Renal cortical epithelial cell (primary cell): ENCODE measurements around the gene SPTSSA. TPM values are rescaled to one million over a fixed set of nuclear protein-coding genes. Genes with fewer than 3 reads are reported as not detected.
A peak's percentile ranks its signal among the peaks of the same experiment; 100 is the strongest.
"Not testable (repeated sequence)": the region's sequence is repeated elsewhere in the genome, so short reads cannot be mapped to it uniquely, and the experiment has no call there.

Experiments
- DNase-seq: peaks from one replicate; pipeline ENCODE4 v3.0.0-alpha.2; 2011; ENCODE audit warnings: low read depth
- total RNA-seq: library from RNA; depleted of rRNA; stranded (reverse); fragments of >200 nt; gene quantifications from 2 replicates; pipeline ENCODE4 v1.2.3, GENCODE V29; 2014

SPTSSA gene, protein sequence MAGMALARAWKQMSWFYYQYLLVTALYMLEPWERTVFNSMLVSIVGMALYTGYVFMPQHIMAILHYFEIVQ
- 10.9 and 19.8 TPM in 2 replicates for total RNA-seq

DNA sequence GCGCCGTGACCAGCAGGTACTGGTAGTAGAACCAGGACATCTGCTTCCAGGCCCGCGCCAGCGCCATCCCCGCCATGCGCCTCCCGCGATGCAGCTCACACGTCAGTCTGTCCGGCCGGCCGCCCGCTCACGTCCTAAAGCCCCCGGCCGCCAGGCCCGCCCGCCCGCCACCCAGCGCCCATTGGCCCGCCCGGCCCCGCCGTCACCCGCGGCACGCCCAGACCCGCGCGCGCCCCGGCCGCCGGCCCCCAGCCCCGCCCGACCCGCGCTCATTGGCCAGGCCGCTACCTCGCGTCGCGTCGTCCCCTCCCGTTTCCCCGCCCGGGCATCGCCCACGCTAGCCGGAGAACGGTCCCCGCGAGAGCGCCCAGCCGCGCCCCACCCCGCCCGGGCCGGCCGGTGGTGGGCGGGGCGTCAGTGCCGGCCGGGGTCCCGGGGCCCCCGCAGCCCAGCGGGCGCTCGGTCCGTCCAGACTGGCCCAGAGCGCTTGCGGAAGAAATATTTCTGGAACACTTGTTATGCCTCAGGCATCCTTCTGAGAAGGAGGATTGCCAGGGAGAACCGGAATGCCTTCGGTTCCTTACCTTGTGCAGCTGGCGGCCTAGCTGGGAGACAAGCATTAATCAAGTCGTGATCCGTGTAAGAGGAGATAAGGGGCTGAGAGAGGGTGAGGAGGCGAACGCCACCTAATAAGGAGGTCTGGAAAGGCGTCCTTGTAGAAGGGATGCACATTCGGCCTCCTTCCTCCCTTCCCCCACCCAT, at the start of gene SPTSSA:
TSS of gene SPTSSA (minus strand) at position 109 of the 762 bp plus-strand sequence. CDS start at position 76, 33 bp downstream.
- DNase-seq: peak; percentile 65

DNA sequence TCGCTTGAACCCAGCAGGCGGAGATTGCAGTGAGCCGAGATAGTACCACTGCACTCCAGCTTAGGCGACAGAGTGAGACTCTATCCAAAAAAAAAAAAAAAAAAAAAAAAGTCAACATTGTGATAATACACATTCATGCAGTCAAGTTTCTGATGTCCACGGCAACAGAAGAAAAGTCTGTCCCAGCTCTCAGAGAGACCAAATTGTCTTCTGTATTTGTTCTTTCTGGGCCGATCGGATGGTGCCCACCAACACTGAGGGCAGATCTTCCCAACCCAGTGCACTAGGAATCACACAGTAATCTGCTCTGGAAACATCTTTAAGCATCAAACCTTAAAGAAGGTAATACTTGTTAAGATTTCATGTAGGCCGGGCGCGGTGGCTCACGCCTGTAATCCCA, 45.8 kb upstream of the SPTSSA start:
- no peak for DNase-seq

DNA sequence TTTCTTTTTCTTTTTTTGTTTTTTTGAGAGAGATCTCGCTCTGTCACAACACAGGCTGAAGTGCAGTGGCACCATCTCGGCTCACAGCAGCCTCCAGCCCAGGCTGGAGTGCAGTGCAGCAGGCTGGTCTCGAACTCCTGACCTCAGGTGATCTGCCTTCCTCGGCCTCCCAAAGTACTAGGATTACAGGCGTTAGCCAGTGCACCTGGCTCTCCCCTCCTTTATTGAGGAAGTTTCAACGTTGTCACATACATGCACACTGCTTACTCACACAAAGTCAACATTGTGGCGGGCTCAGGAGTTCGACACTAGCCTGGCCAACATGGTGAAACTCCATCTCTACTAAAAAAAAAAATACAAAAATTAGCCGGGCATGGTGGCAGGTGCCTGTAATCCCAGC, 45.4 kb upstream of the SPTSSA start:
- no peak for DNase-seq

DNA sequence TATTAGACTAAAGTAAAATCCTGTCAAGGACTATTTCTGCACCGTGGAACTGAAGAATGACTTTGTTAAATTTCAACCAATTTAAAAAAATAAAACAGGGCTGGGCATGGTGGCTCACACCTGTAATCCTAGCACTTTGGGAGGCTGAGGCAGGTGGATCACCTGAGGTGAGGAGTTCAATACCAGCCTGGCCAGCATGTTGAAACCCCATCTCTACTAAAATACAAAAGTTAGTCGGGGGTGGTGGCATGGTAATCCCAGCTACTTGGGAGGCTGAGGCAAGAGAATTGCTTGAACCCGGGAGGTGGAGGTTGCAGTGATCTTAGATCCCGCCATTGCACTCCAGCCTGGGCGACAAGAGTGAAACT, 43.1 kb upstream of the SPTSSA start:
- not testable (repeated sequence) for DNase-seq

DNA sequence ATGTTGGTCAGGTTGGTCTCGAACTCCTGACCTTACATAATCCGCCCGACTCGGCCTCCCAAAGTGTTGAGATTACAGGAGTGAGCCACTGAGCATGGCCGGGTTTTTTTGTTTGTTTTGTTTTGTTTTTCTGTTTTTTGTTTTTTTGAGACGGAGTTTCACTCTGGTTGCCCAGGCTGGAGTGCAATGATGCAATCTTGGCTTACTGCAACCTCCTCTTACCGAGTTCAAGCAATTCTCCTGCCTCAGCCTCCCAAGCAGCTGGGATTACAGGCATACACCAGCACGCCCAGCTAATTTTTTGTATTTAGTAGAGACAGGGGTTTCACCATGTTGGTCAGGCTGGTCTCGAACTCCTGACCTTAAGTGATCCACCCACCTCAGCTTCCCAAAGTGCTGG, 42.0 kb upstream of the SPTSSA start:
- DNase-seq: not testable (repeated sequence)

DNA sequence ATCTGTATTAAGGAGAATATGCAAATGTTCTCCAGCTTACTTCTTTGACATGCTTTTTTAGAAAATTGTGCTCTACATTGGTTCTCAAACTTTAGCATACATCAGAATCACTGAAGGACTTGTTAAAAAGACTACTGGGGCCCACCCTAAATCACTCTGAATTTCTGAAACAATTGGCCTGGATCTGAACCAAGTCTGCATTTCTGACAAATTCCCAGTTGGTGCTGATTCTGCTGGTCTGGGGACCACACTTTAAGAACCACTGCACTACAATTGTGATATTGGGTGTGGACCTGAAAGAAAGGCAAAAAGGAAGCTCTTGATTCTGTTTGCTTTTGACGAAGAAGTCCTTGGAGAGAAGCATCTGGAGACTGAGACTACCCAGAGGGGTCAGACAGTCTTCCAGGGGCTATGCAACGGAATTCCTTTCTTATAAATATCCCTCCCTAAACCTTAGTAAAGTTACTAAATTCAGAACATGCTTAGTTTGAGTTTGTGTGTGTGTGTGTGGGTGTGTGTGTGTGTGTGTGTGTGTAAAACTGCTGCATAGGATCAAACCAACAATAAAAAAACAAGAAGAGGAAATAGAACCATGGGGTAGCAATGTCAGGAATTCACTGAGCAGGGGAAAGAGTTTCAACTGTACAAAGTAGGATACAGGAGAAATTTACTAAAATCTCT, 40.6 kb upstream of the SPTSSA start:
- DNase-seq: no peak

DNA sequence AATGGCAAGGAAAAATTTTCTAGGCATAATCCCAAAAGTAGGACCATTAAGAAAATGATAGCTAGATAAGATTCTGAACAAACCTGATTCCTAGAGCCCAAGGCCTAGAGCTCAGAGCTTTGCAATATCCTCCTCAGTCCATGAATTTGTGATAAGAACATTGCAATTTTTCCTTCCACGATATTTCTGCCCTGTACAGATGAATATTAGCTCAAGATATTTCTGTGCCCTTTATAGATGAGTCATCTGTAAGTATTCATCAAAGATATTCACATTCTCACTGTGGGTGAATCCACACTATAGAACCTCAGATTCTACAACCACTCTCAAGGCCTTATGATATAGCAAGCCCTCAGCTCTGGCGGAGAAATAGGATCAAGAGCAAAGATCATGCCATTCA, 40.0 kb upstream of the SPTSSA start:
- DNase-seq: no peak

DNA sequence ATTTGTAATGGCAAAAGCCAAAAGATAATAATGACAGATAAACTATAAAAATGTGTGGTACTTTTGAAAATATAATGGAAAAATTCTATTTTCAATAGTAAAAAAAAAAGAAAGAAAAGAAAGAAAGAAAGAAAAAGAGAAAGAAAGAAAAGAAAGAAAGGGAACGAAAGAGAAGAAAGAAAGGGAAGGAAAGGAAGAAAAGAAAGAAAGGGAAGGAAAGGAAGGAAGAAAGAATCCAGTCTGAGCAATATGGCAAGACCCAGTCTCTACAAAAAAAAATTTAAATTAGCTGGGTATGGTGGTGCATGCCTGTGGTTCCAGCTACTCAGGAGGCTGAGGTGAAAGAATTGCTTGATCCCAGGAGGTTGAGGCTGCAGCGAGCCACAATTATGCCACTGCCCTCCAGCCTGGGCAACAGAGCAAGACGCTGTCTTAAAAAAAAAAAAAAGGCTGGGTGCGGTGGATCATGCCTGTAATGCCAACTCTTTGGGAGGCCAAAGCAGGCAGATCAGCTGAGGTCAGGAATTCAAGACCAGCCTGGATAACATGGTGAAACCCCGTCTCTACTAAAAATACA, 39.1 kb upstream of the SPTSSA start:
- DNase-seq: peak; percentile 77

DNA sequence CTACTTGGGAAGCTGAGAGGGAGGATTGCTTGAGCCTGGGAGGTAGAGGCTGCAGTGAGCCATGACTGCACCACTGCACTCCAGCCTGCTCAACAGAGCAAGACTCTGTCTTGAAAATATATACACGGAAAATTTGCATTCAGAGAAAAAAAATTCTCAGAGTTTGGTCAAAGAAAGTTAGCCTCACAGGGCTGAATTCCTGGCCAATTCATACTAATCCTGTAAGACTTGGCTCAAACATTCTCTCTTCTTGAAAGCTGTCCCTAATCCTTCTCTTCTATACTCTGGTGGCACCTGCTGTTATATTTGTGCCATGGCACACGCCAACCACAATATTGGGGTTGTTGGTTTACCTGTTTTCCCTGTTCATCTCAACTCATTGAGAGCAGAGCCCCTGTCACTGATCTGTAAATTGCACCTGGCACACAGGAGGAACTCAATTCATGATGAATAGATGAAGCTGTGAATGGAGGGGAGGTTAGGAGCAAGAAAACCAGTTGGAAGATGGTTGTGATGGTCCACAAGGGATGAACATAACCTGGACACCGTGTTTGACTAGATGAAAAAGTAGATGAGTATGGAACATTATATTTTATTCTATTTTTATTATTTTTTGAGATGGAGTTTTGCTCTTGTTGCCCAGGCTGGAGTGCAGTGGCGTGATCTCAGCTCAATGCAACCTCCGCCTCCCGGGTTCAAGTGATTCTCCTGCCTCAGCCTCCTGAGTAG, 36.8 kb upstream of the SPTSSA start:
- DNase-seq: peak; percentile 27

DNA sequence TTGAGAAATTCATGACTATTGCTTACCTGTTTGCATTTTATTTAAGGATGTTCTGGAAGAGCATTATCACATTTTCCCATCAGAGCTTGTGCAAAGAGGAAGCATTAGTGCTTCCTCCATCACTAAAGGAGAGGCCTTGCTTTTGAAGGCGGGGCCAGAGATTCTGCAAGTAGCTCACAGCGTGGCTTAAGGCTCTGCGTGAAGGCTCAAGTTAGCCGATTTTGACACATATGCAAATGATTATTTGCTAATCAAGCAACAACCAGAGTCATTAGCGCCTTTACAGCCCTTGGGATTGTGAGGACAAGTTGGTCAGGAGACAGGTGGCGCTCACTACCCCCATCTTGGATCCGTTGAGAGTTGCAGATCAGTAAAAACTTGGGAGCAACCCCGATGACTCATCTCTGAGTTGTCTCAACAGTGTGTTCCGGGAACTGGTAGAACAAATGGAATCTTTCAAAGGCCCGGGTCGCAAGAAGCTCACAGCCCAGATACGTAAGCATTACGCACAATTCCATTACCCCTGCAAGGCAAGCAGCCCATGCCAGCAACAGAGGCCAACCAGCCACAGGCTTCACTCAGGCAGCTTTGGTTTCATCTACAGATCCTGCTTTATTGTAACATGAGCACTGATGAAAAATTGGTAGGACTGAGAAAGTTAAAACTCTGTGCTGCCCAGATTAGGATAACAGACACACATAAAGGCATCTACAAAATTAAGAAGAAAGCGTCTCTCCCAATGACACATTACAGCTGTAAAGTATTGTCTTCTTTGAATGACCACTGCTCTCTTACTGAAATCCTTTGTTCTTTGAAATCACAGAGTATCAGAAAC, 34.9 kb upstream of the SPTSSA start:
- peak; percentile 84 for DNase-seq

DNA sequence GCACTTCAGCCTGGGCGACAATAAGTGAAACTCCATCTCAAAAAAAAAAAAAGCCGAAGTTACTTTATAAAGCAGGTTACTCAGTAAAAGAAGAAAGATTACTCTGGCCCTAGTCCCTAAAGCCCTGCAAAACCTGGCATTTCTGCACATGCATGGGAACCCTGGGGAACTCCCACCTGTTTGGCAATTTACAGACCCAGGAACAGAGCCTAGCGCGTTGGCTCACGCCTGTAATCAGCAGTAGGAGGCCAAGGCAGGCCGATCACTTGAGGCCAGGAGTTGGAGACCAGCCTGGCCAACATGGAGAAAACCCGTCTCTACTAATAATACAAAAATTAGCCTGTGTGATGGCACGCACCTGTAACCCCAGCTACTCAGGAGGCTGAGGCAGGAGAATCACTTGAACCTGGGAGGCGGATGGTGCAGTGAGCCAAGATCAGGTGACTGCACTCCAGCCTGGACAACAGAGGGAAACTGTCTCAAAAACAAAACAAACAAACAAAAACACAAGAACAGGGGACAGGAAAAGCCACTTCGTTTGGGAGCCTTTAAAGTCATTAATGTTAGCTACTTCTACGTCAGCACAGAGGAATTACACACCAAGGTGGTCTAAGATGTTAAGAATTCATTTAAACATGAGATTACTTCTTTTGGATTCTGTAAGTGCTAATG, 34.1 kb upstream of the SPTSSA start:
- DNase-seq: no peak

DNA sequence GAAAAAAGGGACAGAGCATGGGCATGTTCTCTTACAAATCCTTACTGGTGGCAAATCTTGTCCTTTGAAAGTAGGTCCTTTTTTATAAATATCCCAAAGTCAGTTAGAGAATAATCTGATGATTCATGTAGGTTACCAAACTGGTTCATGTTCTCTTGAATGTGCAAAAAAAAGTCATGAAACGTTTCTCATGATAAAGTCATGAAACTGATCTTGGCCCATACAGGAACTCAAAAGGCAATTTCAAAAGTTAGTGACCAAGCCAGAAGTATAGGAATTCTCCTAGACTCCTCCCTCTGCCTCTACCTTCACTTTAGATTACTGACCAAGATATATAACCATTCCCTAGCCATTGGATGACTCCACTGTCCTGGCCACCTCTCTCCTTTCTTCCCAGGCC, 27.3 kb upstream of the SPTSSA start:
- no peak for DNase-seq

DNA sequence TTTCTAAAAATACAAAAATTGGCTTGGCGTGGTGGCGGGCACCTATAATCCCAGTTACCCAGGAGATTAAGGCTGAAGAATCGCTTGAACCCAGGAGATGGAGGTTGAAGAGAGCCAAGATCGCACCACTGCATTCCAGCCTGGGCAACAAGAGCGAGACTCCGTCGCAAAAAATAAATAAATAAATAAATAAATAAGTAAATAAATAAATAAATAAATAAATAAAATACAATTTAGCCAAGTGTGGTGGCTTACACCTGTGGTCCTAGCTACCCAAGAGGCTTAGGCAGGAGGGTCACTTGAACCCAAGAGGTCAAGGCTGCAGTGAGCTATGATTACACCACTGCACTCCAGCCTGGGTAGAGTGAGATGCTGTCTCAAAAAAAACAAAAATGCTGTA, 26.5 kb upstream of the SPTSSA start:
- no peak for DNase-seq

DNA sequence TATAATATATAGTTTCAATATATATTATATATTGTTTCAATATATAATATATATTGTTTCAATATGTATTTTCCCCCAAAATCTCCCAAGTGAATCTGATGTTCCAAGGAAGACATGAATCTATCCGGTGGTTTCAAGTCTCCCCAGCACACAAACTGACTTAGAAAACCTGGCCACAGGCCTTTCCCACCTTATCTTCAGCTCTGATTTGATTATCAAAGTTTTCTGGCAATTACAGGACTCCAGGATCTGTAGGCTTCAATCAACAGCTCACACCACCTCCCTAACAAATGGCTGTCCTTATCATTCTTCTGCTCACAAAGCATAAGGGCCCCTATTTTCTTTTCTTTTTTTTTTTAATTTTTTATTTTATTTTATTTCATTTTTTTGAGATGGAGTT, 22.7 kb upstream of the SPTSSA start:
- DNase-seq: no peak

DNA sequence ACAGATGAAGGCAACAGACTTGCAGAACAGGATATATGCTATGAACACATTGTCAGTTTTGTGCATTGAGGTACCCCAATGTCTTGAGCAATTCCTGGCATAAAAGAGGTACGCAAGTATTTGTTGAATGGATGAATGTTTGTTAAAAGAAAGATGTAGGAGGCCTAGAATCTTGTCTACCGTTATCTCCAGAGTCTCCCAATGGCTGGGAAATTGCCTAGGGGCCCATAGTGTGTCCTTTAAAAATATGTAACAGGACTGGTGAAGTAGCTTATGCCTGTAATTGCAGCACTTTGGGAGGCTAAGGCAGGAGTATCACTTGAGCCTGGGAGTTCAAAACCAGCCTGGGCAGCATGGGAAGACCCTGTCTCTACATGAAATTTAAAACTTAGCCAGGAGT, 20.4 kb upstream of the SPTSSA start:
- no peak for DNase-seq

DNA sequence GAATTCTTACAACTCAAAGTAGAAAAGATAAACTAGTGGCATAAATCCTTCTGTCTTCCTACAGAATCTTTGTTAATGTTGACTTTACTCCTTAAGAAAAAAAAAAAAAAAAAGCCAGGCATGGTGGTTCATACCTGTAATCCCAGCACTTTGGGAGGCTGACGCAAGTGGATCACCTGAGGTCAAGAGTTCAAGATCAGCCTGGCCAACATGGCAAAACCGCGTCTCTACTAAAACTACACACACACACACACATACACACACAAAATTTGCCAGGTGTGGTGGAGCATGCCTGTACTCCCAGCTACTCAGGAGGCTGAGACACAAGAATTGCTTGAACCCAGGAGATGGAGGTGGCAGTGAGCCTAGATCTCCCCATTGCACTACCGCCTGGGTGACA, 17.7 kb upstream of the SPTSSA start:
- DNase-seq: no peak

DNA sequence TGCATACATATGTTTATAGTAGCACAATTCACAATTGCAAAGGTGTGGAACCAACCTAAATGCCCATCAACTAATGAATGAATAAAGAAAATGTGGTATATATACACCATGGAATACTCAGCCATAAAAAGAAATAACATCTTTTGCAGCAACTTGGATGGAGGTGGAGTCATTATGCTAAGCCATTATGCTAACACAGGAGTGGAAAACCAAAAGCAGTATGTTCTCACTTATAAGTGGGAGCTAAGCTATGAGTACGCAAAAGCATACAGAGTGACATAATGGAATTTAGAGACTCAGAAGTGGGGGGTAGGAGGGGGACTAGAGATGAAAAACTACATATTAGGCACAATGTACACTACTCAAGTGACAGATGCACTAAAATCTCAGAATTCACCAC, 16.2 kb upstream of the SPTSSA start:
- DNase-seq: no peak

DNA sequence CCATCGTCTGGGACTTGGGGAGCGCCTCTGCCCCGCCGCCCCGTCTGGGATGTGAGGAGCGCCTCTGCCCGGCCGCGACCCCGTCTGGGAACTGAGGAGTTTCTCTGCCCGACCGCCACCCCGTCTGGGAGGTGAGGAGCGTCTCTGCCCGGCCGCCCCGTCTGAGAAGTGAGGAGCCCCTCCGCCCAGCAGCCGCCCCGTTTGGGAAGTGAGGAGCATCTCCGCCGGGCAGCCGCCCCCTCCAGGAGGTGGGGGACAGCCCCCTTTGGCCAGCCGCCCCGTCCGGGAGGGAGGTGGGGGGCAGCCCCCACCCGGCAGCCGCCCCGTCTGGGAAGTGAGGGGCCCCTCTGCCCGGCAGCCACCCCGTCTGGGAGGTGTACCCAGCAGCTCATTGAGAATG, 14.0 kb upstream of the SPTSSA start:
- not testable (repeated sequence) for DNase-seq

DNA sequence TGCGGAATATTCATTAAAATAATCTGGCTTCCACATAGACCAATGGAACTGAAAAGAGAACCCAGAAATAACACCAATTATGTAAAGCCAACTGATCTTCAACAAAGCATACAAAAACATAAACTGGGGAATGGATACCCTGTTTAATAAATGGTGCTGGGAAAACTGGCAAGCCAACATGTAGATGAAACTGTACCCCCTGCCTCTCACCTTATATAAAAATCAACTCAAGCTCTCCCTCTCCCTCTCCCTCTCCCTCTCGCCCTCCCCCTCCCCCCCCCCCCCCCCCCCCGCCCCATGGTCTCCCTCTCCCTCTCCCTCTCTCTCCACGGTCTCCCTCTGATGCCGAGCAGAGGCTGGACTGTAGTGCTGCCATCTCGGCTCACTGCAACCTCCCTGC, 13.1 kb upstream of the SPTSSA start:
- no peak for DNase-seq

DNA sequence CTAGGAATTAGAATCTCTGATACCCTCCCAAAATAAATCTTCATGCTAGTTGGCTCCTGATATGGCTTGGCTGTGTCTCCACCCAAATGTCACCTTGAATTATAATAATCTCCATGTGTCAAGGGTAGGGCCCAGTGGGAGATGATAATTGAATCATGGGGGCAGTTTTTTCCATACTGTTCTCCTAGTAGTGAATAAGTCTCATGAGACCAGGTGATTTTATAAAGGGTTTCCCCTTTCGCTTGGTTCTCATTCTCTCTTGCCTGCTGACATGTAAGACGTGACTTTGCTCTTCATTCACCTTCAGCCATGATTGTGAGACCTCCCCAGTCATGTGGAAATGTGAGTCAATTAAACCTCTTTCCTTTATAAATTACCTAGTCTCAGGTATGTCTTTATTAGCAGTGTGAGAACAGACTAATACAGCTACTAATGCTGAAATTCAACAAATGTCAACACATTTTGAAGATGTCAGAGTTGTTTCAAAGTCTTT, 12.2 kb upstream of the SPTSSA start:
- no peak for DNase-seq
